Measurements from ENCODE around the gene NDP.

The NDP gene

DNA sequence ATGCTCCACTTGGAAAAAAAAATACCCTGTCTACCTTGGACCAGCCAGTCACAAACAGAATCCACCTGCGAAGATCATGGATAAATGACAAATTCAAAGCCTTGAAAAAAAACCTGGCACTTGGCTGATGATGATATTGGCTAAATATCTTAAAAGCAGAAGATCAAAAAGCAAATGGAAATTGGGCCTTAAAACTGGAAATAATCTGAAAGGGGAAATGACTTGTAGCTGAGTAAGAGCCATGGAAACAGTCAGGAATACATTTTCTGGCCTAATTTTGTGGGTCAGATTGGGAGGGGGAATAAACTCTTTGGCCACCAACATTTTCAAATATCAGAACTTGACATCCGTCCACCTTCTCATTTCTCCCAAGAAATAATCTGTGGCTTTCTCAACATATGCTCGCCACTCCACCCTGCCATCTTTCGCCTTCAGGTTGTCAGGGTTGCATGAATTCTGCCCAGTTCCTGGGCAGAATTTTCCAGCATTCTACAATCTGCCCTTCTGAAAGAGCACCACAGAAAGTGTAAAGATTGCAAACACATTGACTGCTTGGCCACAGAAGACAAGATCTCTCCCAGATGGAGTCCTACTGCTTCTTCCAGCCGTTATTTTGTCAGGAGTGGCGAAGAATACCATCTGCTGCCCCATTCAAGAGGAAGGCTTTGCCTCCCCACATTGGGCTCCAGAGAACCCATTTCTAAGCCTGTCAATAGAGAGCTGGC lies 1.7 kb upstream of the NDP start:
- Histone ChIP-seq H3K36me3 (ENCODE audit: control insufficient read depth in 2 of 2, insufficient read depth in 1 of 2, low read length in 2 of 2) (no peaks in the 10 kb centered on the region), H3K4me3 (ENCODE audit: low read depth, low read length) (no peak overlapping the region), H3K27ac (ENCODE audit: extremely low read depth, low read depth, low read length) (no peak overlapping the region), H3K9me3 (ENCODE audit: control insufficient read depth, insufficient read depth, low read depth, low read length) (no peaks in the 10 kb centered on the region), H3K4me1 (ENCODE audit: control insufficient read depth, insufficient read depth, low read length) (no peaks in the 10 kb centered on the region)
- ChIA-PET CTCF (interaction anchor here (0.6 to 0.8 kb wide), 2 partner anchors 20 to 172 kb away, joined by 3 to 5 read pairs; no protein-coding TSS in a partner anchor), POLR2A (no interaction called here)
- TF ChIP-seq ZNF157 (tag by site-specific recombination; IDR thresholded peaks at IDR 0.05) (no peak), ZNF747 (tag by site-specific recombination; IDR thresholded peaks at IDR 0.05) (no peak), ZNF169 (tag by site-specific recombination; IDR thresholded peaks at IDR 0.05) (no peak), KLF7 (tag by site-specific recombination; IDR thresholded peaks at IDR 0.05; ENCODE audit: borderline replicate concordance) (no peak), ZNF184 (tag by site-specific recombination; IDR thresholded peaks at IDR 0.05) (no peak), ZSCAN23 (tag by site-specific recombination; IDR thresholded peaks at IDR 0.05) (no peak), EGR2 (tag by site-specific recombination; IDR thresholded peaks at IDR 0.05; ENCODE audit: low read depth) (no peak), ZNF660 (tag by site-specific recombination; IDR thresholded peaks at IDR 0.05) (no peak), ZNF274 (IDR thresholded peaks at IDR 0.05; ENCODE audit: low read length) (no peak), ZNF274 (tag by site-specific recombination; IDR thresholded peaks at IDR 0.05; ENCODE audit: borderline replicate concordance) (no peak), ZNF114 (tag by site-specific recombination; IDR thresholded peaks at IDR 0.05) (no peak), GFI1B (tag by site-specific recombination; IDR thresholded peaks at IDR 0.05) (no peak), ZNF174 (tag by site-specific recombination; IDR thresholded peaks at IDR 0.05) (no peak), KLF1 (tag by site-specific recombination; IDR thresholded peaks at IDR 0.05) (no peak), ZNF792 (tag by site-specific recombination; IDR thresholded peaks at IDR 0.05) (no peak)
- TF ChIP-seq, protein P1, sequence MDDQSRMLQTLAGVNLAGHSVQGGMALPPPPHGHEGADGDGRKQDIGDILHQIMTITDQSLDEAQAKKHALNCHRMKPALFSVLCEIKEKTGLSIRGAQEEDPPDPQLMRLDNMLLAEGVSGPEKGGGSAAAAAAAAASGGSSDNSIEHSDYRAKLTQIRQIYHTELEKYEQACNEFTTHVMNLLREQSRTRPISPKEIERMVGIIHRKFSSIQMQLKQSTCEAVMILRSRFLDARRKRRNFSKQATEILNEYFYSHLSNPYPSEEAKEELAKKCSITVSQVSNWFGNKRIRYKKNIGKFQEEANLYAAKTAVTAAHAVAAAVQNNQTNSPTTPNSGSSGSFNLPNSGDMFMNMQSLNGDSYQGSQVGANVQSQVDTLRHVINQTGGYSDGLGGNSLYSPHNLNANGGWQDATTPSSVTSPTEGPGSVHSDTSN (CRISPR knock-in tag; IDR thresholded peaks at IDR 0.05), result no peak
- TF ChIP-seq, protein P2, sequence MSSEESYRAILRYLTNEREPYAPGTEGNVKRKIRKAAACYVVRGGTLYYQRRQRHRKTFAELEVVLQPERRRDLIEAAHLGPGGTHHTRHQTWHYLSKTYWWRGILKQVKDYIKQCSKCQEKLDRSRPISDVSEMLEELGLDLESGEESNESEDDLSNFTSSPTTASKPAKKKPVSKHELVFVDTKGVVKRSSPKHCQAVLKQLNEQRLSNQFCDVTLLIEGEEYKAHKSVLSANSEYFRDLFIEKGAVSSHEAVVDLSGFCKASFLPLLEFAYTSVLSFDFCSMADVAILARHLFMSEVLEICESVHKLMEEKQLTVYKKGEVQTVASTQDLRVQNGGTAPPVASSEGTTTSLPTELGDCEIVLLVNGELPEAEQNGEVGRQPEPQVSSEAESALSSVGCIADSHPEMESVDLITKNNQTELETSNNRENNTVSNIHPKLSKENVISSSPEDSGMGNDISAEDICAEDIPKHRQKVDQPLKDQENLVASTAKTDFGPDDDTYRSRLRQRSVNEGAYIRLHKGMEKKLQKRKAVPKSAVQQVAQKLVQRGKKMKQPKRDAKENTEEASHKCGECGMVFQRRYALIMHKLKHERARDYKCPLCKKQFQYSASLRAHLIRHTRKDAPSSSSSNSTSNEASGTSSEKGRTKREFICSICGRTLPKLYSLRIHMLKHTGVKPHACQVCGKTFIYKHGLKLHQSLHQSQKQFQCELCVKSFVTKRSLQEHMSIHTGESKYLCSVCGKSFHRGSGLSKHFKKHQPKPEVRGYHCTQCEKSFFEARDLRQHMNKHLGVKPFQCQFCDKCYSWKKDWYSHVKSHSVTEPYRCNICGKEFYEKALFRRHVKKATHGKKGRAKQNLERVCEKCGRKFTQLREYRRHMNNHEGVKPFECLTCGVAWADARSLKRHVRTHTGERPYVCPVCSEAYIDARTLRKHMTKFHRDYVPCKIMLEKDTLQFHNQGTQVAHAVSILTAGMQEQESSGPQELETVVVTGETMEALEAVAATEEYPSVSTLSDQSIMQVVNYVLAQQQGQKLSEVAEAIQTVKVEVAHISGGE (tag by site-specific recombination; conservative IDR thresholded peaks at IDR 0.05; ENCODE audit: low read depth), result no peak
- TF ChIP-seq, protein P3, sequence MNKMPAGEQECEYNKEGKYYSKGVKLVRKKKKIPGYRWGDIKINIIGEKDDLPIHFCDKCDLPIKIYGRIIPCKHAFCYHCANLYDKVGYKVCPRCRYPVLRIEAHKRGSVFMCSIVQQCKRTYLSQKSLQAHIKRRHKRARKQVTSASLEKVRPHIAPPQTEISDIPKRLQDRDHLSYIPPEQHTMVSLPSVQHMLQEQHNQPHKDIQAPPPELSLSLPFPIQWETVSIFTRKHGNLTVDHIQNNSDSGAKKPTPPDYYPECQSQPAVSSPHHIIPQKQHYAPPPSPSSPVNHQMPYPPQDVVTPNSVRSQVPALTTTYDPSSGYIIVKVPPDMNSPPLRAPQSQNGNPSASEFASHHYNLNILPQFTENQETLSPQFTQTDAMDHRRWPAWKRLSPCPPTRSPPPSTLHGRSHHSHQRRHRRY (tag by site-specific recombination; IDR thresholded peaks at IDR 0.05), result no peak
- TF ChIP-seq, protein P4, sequence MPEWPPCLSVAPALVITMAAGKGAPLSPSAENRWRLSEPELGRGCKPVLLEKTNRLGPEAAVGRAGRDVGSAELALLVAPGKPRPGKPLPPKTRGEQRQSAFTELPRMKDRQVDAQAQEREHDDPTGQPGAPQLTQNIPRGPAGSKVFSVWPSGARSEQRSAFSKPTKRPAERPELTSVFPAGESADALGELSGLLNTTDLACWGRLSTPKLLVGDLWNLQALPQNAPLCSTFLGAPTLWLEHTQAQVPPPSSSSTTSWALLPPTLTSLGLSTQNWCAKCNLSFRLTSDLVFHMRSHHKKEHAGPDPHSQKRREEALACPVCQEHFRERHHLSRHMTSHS (tag by site-specific recombination; IDR thresholded peaks at IDR 0.05), result no peak

DNA sequence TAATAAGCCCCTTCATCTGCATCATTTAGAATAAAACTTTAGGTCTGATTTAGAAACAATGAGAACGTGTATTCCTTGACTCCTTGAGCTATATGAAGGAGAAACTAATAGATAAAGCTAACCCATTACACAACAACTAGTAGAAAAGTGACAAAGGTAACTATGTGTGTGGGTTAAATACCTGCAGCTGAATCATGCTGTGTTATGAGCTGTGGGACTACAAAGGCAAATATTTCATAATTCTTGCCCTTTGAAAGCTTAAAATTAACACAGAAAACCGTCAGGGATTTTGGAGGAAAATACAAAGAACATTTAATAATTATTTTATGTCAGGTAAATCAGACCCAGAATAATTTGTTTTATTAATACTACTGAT lies 898 bp upstream of the NDP start:
- POLR2A ChIA-PET, result no interaction called here
- CTCF ChIA-PET, result interaction anchor here (0.8 kb wide), 1 partner anchor 21 kb away, joined by 5 read pairs; no protein-coding TSS in a partner anchor

More for the DNA sequence above, 898 bp upstream of the NDP start:
- H3K4me1 ChIP-seq (ENCODE audit: control insufficient read depth, insufficient read depth, low read length), result no peaks in the 10 kb centered on the region
- no peak overlapping the region for H3K27ac ChIP-seq (ENCODE audit: extremely low read depth, low read depth, low read length)
- H3K36me3 ChIP-seq (ENCODE audit: control insufficient read depth in 2 of 2, insufficient read depth in 1 of 2, low read length in 2 of 2), result no peaks in the 10 kb centered on the region
- no peaks in the 10 kb centered on the region for H3K9me3 ChIP-seq (ENCODE audit: control insufficient read depth, insufficient read depth, low read depth, low read length)
- H3K4me3 ChIP-seq (ENCODE audit: low read depth, low read length), result no peak overlapping the region
- TF ChIP-seq ZNF16 (tag by site-specific recombination; IDR thresholded peaks at IDR 0.05; ENCODE audit: low read depth) (no peak), TCF7L2 (IDR thresholded peaks at IDR 0.05; ENCODE audit: borderline replicate concordance, low read depth, low read length) (no peak), ZNF366 (tag by site-specific recombination; conservative IDR thresholded peaks at IDR 0.05) (no peak), ZNF510 (tag by site-specific recombination; IDR thresholded peaks at IDR 0.05; ENCODE audit: insufficient replicate concordance) (no peak)
